HepG2 (cell line): Measurements from ENCODE around the gene ATN1. TPM values are rescaled to one million over a fixed set of nuclear protein-coding genes. Genes with fewer than 3 reads are reported as not detected.

ENCODE experiments used
- ATF6 ChIP-seq: sonication (generic); formaldehyde crosslinking; conservative IDR thresholded peaks from 2 replicates; pipeline ENCODE4 v1.4.0; 2020; ENCODE audit warnings: missing genetic modification reagents
- ETV6 ChIP-seq: sonication (generic); formaldehyde crosslinking; conservative IDR thresholded peaks from 2 replicates; pipeline ENCODE4 v1.4.0; 2020; ENCODE audit warnings: missing genetic modification reagents
- GPBP1L1 ChIP-seq: sonication (generic); formaldehyde crosslinking; IDR thresholded peaks from 2 replicates; pipeline ENCODE4 v1.5.0; 2020; ENCODE audit warnings: mild to moderate bottlenecking, missing genetic modification reagents
- GTF3A ChIP-seq: sonication (generic); formaldehyde crosslinking; conservative IDR thresholded peaks from 2 replicates; pipeline ENCODE4 v1.4.0; 2020; ENCODE audit warnings: mild to moderate bottlenecking, missing genetic modification reagents
- HHEX ChIP-seq: IDR thresholded peaks from 2 replicates; pipeline ENCODE4 v1.6.1; 2016; ENCODE audit warnings: control low read depth
- HOXA5 ChIP-seq: sonication (generic); formaldehyde crosslinking; IDR thresholded peaks from 2 replicates; pipeline ENCODE4 v1.4.0; 2020; ENCODE audit warnings: missing genetic modification reagents
- MNT ChIP-seq: fragments of 450-650 bp; IDR thresholded peaks from 2 replicates; pipeline ENCODE4 v1.6.1; 2016
- STAT5B ChIP-seq: sonication (generic); formaldehyde crosslinking; IDR thresholded peaks from 2 replicates; pipeline ENCODE4 v1.4.0; 2020; ENCODE audit warnings: missing genetic modification reagents
- XBP1 ChIP-seq: sonication (generic); formaldehyde crosslinking; IDR thresholded peaks from 2 replicates; pipeline ENCODE4 v1.5.0; 2020; ENCODE audit warnings: missing genetic modification reagents
- ZBTB3 ChIP-seq: sonication (generic); formaldehyde crosslinking; IDR thresholded peaks from 2 replicates; pipeline ENCODE4 v1.4.0; 2020; ENCODE audit warnings: low read depth, mild to moderate bottlenecking, moderate library complexity, missing genetic modification reagents, borderline replicate concordance
- ZBTB40 ChIP-seq, 2 experiments: fragments of 450-650 bp in 1 of 2; sonication (generic) in 1 of 2; formaldehyde crosslinking in 1 of 2; IDR thresholded peaks; 2 replicates each; pipeline versions ENCODE4 v1.6.1 to v1.8.0; 2016 to 2022; ENCODE audit warnings: antibody characterized with exemption in 1 of 2, mild to moderate bottlenecking in 1 of 2, missing genetic modification reagents in 1 of 2
- ZC3H4 ChIP-seq: sonication (generic); formaldehyde crosslinking; IDR thresholded peaks from 2 replicates; pipeline ENCODE4 v1.4.0; 2020; ENCODE audit warnings: missing genetic modification reagents, borderline replicate concordance
- ZNF180 ChIP-seq: sonication (generic); formaldehyde crosslinking; IDR thresholded peaks from 2 replicates; pipeline ENCODE4 v1.4.0; 2020; ENCODE audit warnings: low read depth, missing genetic modification reagents, borderline replicate concordance
- ZNF775 ChIP-seq: sonication (generic); formaldehyde crosslinking; IDR thresholded peaks from 2 replicates; pipeline ENCODE4 v1.4.0; 2020; ENCODE audit warnings: missing genetic modification reagents, mild to moderate bottlenecking, moderate library complexity, borderline replicate concordance
- ZSCAN9 ChIP-seq: IDR thresholded peaks from 2 replicates; pipeline ENCODE4 v1.6.1; 2016; ENCODE audit warnings: borderline replicate concordance
- polyA plus RNA-seq, 8 experiments: library from polyadenylated mRNA; depleted of rRNA in 3 of 8; stranded (reverse) in 7 of 8; unstranded in 1 of 8; fragments of >200 nt; fragmentation: Illumina TruSeq in 4 of 8; extraction: Trizol in 4 of 8; gene quantifications; 2 replicates each; pipeline versions ENCODE4 v1.2.1 to v1.2.3, GENCODE V29; 2011 to 2016; ENCODE audit warnings: low read depth in 4 of 8, missing spikeins in 1 of 8, mixed read lengths in 1 of 8; ENCODE audit not compliant: insufficient read depth in 1 of 8
- total RNA-seq, 5 experiments: library from RNA; depleted of rRNA; stranded (reverse); fragments of >200 nt; fragmentation: Illumina TruSeq; extraction: Trizol; gene quantifications; 2 replicates each; pipeline ENCODE4 v1.2.3, GENCODE V29; 2016; ENCODE audit warnings: low read depth in 1 of 5

Gene ATN1
- total and polyA plus RNA-seq, 2 of the 13 experiments (the other 11 are each of a cell fraction or from before 2014, with no cell fraction given), result 2.1 to 8.6 TPM

GRCh38 chr12:6943722-6944380 is 16.1 kb downstream of the ATN1 start, which contains the start of the genes C12orf57 and RNU7-1 (continued):
- no peak; the same call in 1 of the 2 replicates for TF ChIP-seq HHEX
- peak; percentile 91; the same call in 1 of the 2 replicates for TF ChIP-seq ZNF775 (CRISPR knock-in tag)
- peak; percentile 69; the same call in 1 of the 2 replicates for TF ChIP-seq HOXA5 (CRISPR knock-in tag)
- TF ChIP-seq MNT, result peak; percentile 11; the same call in 1 of the 2 replicates
- peak; percentile 50; the same call in 1 of the 2 replicates for TF ChIP-seq ETV6
- peak; percentile 91 for TF ChIP-seq ZBTB3 (CRISPR knock-in tag)
- peak; percentile 87 for TF ChIP-seq ZSCAN9 (CRISPR knock-in tag)
- peak; percentile 15; the same call in 1 of the 2 replicates for TF ChIP-seq GTF3A
- TF ChIP-seq ATF6 (CRISPR knock-in tag), result peak; percentile 94; the same call in 1 of the 2 replicates
- TF ChIP-seq GPBP1L1, result no peak
- TF ChIP-seq ZC3H4 (CRISPR knock-in tag), result peak; percentile 98
- peak; percentile 89; the same call in 1 of the 2 replicates for TF ChIP-seq ZNF180 (CRISPR knock-in tag)
- no peak for TF ChIP-seq XBP1 (CRISPR knock-in tag)
- TF ChIP-seq STAT5B, result peak; percentile 97
- no peak for TF ChIP-seq ZBTB40 (IDR thresholded peaks at IDR 0.05)
- TF ChIP-seq ZBTB40 (CRISPR knock-in tag; IDR thresholded peaks at IDR 0.05), result peak; percentile 59; the same call in 1 of the 2 replicates
